Medulla oblongata (tissue), 1 donor: Measurements from ENCODE around the gene CHD3.
"Not testable (repeated sequence)": the region's sequence is repeated elsewhere in the genome, so short reads cannot be mapped to it uniquely, and the experiment has no call there.

Experiments
- DNase-seq: peaks from one replicate; pipeline ENCODE4 v3.0.0-alpha.2; 2015; ENCODE audit errors: extremely low spot score

CHD3 gene

GRCh38 chr17:7849751-7850504 lies 38.7 kb upstream of the CHD3 start:
- no peak for DNase-seq

- no peak for DNase-seq
These were observed 37.7 kb upstream of the CHD3 start for GRCh38 chr17:7850701-7851437.

DNA sequence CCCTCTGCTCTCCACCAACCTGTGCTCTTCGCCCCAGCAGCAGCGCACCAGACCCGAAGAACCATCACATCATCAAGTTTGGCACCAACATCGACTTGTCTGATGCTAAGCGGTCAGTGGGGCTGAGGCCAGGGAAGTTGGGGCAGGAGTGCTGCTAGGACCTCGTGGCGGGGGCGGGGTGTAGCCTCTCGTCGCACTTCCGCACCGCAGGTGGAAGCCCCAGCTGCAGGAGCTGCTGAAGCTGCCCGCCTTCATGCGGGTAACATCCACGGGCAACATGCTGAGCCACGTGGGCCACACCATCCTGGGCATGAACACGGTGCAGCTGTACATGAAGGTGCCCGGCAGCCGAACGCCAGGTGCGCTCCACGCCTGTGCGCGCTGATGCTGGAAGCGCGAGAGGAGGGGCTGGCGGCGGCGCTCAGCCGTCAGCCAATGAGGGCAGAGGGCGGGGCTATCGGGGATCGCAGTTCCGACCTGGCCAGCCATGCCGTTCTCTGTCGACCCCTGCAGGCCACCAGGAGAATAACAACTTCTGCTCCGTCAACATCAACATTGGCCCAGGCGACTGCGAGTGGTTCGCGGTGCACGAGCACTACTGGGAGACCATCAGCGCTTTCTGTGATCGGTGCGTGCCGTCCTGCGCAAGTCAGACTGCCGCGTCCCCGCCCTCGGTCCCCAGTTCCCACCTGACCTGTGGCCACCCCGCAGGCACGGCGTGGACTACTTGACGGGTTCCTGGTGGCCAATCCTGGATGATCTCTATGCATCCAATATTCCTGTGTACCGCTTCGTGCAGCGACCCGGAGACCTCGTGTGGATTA lies 36.9 kb upstream of the CHD3 start:
- peak; percentile 89 for DNase-seq

- no peak for DNase-seq
These were observed 36.3 kb upstream of the CHD3 start for GRCh38 chr17:7852262-7852670.

DNA sequence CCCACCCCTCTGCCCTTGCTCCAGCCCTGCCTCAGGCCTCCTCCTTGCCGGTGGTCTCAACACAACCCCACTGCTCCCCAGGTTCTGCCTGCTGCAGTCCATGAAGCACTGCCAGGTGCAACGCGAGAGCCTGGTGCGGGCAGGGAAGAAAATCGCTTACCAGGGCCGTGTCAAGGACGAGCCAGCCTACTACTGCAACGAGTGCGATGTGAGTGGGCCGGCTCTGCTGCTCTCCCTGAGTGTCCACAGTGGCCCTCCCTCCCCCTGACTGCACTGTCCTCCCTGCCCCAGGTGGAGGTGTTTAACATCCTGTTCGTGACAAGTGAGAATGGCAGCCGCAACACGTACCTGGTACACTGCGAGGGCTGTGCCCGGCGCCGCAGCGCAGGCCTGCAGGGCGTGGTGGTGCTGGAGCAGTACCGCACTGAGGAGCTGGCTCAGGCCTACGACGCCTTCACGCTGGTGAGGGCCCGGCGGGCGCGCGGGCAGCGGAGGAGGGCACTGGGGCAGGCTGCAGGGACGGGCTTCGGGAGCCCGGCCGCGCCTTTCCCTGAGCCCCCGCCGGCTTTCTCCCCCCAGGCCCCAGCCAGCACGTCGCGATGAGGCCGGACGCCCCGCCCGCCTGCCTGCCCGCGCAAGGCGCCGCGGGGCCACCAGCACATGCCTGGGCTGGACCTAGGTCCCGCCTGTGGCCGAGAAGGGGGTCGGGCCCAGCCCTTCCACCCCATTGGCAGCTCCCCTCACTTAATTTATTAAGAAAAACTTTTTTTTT lies 35.5 kb upstream of the CHD3 start:
- no peak for DNase-seq

GRCh38 chr17:7853691-7854038 lies 34.9 kb upstream of the CHD3 start:
- DNase-seq, result no peak

- no peak for DNase-seq
These were observed 34.4 kb upstream of the CHD3 start for GRCh38 chr17:7854078-7854777.

DNA sequence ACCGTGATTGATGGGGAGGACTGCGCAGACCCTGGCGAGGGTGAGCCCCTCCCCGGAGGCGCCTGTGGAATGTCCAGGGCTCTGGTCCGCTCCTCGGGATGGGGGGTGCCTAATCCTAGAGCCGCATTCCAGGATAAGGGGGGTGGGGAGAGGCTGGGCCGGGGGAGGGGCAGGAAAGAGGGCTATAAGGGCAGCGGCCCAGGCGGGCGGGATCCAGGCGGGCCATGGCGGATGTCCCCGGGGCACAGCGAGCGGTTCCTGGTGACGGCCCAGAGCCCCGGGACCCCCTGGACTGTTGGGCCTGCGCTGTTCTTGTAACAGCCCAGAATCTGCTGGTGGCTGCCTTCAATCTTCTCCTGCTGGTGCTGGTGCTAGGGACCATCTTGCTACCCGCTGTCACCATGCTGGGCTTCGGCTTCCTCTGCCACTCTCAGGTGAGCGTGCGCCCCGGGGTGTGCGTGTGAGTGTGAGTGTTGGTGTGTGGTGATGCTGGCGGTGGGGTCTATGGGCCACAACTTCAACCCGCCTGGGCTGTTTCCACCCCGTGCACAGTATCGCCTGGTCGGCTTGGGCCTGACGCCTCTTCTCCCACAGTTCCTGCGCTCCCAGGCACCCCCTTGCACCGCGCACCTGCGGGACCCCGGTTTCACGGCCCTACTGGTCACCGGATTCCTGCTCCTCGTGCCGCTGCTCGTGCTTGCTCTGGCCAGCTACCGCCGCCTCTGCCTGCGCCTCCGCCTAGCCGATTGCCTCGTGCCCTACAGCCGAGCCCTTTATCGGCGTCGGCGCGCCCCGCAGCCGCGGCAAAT lies 33.5 kb upstream of the CHD3 start, which contains the start of gene TMEM88:
TMEM88 (plus strand) TSS at position 216 of the 809 bp plus-strand sequence; CDS start at position 225, 9 bp downstream.
- no peak for DNase-seq

DNA sequence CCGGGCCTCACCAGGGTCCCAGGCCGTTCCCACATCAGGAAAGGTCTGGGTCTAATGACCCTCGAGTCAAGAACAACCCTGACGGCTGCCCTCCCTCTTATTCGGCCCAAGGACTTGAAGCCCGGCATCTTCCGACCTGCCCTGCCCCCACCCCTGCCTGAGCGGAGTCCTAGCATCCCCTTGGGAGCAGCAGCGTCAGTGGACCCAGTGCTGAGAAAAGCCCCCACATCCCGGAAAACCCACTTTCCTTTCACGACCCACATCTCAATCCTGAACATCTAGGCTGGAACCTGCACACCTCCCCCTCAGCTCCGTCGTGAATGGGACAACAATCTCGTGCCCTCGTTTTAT lies 33.0 kb upstream of the CHD3 start:
- DNase-seq, result no peak

DNA sequence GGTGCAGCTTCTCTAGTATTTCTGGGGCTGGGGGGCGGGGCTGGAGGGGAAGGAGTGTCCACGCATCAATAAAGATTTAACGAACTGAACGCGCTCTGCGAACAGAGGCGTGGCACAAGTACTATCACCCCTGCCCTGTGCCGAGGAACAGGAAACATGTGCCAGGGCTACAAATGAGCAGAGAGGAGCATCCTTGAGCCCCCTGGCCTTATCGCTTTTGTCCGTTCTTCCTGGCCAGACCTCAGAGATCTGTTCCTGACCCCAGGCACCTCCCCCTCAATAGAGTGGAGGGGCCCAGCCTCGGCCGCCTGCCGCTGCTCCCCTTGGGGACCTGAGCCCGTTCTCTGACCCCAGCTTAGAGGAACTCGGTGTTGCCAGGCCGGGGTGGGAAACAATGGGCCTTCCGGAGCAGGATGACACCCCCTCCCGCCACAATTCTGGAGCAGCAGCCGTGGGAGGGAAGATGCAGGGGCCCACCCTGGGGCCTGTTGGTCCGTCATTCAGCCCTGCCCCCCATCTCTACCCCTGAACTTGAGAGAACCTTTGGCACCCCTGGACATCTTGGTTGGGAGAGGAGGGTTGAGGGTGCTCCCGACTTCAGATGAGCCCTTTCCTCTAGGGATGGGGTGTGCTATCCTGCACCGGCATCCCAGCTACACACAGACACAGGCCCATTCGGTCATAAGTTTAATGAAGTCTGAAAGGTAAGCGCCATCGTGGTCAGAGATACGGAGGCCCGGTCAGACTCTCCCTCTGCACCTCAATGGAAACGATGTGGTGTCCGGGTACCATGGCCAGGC lies 32.4 kb upstream of the CHD3 start:
- DNase-seq, result no peak

DNA sequence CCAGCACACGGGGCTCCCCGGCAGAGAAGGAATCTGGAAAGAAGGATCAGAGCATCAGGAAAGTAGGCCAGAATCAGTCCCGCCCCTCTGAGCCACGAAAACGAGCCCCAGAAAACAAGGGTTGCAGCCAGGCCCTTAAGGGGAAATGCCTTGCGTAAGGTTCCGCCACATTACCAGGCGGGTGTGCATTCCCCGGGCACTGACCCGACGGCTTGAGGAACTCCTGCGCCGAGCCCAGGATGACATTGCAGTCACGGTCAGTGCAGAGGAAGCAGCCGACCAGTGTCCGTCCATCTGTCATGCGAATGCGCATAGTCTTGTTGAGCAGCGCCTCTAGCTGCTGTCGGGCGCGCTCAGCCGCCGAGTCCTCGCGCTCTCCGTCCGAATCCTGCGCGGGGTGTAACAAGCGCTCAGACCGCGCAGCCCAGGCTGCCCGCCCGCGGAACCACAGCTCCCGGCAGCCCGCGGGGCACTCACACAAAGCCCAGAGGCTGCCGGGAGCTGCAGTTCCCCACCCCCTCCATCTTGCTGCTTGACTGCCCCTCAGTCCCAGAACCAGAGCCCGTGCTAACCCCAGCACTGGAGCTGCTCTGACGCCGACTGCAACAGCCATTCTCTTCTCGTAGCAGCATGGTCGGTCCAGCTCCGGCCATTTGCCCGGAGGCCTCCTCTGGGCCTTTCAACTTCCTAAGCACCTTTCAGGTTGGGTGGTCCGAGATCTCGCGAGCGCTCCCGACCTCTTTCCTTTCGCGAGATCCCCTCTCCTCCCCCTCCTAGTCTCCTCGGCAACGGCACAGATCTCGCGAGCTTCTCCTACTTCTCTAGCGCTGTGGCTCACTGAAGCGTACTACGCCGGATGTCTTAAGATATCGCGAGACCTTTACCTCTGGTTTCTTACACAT lies 31.5 kb upstream of the CHD3 start, which contains the start of gene NAA38:
NAA38 (minus strand) TSS at position 749 of the 902 bp plus-strand sequence; CDS start at position 653, 96 bp downstream.
- DNase-seq, result peak; percentile 99

DNA sequence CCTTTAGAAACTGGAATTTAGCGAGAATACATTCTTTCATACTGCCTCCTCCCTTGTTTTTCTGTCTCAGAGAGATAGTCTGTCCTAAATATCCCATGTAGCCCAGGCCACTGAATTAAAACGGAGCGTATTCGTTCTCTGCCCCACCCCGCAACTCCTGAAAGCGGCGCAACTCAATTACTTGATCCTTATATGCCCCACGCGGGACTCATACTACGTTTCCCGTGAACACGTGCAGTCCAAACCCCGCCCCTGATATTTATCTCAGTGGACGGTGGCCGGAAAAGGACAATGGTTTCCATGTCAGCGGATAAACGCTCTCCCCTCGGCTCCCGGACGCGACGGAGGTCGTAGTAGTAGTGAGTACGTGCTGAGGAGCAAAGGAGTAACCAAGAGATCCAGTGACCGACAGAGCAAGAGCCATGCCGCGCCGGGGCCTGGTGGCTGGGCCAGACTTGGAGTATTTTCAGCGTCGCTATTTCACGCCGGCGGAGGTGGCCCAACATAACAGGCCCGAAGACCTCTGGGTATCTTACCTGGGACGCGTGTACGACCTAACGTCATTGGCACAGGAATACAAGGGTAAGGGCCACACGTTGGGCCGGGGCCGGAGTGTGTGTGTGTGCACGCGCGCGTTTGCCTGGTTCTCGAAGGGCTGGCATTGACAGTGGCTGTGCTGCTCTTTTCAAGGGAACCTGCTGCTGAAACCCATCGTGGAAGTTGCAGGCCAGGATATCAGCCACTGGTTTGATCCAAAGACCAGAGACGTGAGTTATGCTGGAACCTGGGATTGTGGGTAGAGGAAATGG lies 30.7 kb upstream of the CHD3 start, which contains the start of gene CYB5D1:
CYB5D1 (plus strand) TSS at position 291 of the 809 bp plus-strand sequence; CDS start at position 423, 132 bp downstream.
- DNase-seq, result peak; percentile 96

GRCh38 chr17:7858522-7858810 lies 30.1 kb upstream of the CHD3 start:
- no peak for DNase-seq

- no peak for DNase-seq
These were observed 29.6 kb upstream of the CHD3 start for GRCh38 chr17:7859028-7859427.

DNA sequence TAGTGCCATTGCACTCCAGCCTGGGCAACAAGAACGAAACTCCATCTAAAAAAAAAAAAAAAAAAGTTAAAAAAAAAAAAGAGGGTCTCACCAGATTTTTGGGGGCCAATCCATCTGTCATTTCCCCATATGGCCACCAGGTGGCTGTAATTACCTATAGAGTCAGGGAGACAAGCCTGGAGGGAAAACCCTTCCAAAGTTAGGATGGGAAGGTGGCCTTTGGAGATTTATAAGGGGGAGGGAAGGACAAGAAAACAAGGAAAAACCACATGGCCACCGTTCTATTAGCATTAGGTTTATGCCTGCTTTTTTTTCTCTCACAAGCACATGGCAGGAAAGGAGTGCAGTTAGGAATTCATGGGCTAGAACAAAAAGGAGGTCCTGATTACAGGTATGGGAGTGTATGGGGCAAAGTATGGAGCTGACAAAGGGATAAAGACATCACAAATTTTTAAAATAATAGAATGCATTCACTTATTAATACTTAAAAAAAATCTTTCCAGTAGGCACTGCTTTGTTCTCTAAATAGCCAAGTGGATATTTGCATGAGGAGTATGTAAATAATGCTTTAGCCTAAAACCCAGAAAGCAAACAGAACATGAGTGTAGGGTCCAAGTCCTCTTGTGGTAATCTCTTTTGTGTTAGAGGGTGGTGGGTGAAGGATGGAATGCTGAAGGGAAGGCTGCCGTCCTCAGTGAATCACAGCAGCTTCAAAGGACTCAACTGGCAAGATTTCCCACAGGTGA lies 25.7 kb upstream of the CHD3 start:
- peak; percentile 73 for DNase-seq

GRCh38 chr17:7864384-7864783 lies 24.2 kb upstream of the CHD3 start:
- not testable (repeated sequence) for DNase-seq
